ENCODE measurements around the gene BLVRA. TPM values are rescaled to one million over a fixed set of nuclear protein-coding genes. Genes with fewer than 3 reads are reported as not detected.

Gene BLVRA
- polyA plus RNA-seq, 5 donors = 40.5 to 49.2 (median 43.4) TPM

DNA sequence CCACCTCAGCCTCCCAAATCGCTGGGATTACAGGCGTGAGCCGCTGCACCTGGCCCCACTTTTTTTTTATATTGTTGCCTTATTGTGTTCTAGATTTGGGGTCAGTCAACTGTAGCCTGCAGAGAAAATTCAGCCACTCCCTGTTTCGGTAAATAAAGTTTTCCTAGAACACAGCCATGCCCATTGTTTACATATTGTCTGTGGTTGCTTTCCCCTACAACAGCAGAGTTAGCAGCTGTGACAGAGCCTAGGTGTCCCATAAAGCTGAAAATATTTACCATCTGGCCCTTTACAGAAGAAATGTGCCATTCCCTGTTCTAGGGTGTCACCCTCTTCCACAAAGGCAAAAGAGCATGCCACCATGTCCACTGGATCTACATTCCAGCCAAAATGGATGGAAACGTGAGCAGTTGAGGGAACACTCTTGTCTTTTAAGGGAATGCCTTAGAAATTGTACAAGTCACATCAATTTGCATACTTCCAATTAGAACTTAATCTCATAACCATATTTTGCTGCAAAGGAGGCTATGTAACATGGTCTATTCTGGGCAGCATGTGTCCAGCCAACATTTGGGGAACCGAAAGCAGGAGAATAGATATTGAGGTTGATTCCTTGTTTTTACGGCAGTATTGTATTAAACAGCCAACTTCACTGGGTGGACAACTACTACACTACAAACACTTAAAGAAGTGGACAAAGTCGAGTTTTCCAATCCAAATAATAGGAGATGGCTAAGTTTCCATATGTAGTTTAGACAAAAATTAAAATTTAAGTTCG, 11.0 kb upstream of the BLVRA start:
- DNase-seq = no peak

DNA sequence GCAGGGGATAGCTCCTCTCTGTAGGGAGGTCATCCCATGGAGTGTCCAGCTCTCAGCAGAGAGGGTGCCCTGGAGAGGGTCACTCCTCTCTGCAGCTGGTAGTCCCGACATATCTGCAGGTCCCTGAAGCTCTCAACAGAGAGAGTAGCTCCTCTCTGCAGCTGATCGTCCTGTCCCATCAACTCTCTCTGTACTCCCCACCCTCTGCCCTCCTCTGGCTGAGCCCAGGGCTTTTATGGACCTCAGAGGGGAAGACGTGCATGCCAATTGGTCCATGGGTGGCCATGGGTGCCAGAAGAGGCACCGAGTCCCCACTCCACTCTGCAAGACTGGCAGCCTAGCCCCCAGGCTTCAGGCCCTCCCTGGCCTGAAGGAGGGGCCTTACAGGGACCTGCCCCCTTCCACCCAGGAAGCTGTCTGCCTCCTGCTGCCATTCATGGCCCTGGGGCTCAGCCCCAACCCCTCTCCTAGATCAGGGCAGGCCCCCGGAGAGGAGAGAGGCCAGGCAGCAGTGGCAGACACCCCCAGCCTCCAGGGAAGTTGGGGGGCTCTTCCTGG, 9.0 kb upstream of the BLVRA start:
- no peak for DNase-seq

DNA sequence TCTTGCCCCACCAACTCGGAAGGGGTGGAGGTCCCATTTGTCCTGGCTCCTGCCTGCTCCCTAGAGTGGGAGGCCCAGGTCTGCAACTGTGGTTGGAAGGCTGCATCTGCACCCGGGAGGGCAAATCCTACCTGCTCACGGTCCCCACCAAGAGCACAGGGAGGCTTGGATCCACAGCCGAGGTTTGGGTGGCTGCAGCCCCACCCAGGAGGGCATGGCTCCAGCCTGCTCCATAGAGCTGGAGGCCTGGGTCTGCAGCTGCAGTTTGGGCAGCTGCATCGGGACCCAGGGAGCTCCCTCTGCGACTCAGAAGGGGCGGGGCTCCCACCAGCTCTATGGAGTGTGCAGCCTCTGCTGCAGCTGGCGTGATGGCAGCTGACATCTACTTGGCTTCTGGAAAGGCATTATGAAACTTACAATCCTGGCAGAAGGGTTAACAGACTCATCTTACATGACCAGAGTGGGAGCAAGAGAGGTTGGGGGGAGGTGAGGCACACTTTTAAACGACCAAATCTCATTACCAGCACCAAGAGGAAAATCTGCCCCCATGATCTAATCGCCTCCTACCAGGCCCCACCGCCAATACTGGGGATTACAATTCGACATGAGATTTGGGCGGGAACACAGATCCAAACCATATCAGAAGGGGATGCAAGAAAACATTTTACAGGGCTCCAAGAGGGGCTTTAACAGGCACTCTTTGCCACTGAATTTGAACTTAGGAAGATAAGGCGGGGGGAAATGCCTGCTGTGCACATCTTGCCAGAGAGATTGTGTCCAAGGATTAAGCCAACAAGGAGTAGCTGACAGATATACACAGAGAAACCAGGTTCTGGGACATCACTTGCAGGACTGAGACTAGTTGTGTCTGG, 8.2 kb upstream of the BLVRA start:
- DNase-seq = peak; percentile 87 to 91

DNA sequence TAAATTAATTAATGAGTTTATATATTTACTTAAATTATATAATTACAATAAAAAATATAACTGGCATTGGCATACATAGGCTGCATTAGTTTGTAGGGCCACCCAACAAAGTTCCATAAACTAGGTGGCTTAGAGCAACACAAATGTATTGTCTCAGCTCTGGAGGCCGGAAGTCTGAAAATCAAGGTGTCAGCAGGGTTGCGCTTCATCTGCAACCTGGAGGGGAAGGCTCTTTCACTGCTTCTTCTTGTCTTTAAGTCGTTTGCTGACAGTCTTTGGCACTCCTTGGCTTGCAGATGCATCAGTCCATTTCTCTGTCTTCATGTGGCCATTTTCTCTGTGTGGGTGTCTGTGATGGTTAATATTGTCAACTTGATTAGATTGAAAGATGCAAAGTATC, 6.1 kb upstream of the BLVRA start:
- no peak for DNase-seq

DNA sequence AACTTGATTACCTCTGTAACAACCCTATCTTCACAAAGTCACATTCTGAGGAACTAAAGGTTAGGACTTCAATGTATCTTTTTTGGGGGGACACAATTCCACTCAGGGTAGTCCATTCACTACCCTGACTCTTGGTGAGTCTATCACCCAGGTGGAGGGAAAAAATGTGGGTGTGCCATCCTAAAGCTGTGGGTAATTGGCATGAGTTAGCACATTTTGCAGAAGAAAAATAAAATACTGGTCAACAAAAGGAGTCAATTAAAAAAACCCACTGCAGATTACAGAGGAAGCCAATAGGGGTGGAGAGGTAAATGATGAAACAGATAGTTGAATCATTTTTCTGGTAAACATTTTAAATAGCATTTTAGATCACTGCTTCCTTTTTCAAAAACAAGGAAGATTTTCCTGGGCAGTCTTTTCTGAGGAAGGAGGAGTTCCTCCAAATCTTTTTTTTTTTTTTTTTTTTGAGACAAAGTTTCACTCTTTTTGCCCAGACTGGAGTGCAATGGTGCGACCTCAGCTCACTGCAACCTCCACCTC, 5.1 kb upstream of the BLVRA start:
- DNase-seq = no peak

DNA sequence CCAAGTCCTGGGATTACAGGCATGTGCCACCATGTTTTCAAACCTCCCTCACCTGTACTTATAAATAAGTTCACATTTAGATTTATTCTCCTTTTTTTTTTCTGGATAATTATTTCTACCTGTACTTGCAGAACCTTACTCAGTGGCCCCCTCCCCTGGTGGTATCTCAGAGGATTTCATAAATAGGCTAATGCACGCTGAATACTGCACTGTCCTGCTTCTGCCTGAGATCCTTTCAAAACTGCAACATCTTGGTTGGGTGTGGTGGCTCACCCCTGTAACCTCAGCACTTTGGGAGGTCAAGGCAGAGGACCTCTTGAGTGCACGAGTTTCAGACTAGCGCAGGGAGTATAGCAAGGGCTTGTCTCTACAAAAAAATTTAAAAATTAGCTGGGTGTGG, 4.6 kb upstream of the BLVRA start:
- no peak for DNase-seq

DNA sequence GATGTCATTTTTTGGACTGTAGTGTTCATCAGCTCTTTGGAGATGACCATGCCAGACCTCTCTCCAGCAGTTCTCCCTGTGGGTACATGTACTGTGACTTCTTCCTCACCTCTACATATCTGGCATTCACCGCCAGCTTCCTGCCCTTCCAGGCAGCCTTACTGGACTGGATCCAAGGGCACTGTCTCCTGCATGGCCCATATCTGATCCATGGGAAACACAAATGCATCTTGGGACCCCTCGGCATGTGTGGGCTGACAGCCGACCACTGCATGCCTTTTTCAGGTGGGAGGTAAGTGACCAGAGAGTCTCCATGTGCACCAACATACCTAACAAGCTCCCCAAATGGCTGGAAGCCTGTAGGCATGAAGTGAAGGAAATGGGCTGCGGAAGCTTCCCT, 3.9 kb upstream of the BLVRA start:
- DNase-seq = no peak

DNA sequence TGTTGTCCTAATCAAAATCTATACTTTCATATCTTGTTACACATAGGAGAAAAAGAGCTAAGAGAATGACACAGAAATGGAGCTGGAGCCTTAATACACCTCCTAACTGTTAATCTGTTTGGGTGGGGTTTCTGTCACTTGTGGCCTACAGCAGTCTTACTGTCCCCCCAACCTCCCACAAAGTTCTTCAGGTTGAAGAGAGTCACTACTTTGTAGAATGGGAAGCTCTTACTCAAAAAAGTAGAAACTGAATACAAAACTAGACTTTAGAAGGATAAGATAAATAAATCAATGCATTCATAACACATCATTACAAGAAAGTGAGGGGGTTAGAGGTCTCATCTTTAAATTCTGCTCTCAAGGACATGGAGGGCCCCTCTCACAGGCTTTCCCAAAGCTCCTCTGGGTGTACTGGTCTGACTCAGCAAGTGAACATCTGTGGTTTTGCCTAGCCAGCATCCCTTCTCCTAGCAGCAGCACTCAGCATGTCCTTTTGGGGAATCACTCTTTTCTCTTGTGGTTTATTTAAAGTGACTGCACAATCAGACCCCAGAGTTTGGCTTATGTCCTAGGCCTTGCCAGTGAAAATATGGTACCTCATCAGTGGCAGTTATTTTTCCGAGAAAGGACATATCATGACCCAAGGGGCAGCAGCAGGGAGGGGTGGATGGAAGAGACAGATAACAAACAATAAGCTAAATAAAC, 2.0 kb upstream of the BLVRA start:
- no peak for DNase-seq

DNA sequence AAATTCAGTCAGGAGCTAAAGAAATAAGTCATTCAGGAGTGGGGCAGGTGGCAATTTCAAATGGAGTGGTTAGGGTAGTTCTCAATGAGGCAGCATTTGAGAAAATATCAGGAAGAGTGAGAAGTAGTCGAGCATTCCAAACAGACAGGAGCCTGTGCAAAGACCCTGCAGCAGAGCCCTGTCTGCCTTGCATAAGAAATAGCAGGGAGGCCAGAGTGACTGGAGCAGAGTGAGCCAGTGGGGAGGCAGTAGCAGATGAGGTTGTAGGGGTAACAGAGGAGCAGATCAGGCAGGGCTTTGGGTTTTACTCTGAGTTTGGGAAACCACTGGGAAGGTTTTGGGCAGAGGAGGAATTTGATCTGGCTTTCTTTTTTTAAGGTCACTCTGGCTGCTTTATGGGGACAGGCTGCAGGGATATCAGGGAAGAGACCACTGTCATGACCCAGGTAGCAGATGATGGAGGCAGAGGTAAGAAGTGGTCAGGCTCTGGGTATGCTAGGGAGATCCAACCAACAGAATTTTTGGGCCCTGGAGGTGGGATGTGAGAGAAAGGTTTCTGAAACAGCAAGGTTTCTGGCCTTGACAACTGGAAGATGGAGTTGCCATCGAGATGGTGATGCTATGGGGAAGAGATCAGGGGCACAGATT, 1.3 kb upstream of the BLVRA start:
- no peak for DNase-seq

DNA sequence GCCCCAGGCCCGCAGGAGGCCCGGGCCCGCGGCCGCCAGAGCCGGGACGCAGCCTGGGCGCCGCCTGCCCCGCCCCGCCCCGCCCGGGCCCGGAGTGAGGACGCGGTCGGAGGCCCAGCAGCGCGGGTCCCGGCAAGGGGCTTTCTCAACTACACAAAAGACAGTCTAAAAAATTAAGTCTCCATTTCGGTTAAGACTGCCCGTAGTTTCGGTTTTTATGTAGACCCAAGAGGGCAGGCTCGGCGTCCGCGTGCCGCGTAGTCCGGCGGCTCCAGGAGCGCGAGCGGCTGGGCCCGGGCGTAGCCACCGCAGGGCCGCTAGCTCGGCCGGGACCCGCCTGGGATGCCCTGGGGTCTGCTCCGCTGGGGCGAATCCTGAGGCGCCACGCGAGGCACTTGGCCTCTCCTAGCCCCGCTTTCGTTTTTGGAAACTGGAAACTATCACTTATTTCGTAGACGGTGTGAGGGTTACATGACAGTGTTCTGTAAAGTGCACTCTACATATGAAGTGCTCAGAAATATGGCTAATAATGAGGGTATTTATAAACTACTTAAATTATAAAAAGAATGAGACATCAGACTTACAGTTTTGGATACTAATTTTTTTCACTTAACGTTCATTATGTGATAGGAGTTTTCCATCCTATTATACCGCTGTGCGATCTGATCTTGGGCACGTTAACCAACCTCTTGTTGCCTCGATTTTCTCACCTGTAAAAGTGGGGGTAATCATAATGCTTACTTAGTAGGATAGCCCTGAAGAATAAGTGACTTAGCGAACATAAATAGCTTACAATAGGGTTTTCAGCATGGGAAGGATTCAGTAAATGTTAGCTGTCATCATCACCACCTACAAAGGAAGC, 573 bp downstream of the BLVRA start:
- DNase-seq = peak; percentile 49 to 60

DNA sequence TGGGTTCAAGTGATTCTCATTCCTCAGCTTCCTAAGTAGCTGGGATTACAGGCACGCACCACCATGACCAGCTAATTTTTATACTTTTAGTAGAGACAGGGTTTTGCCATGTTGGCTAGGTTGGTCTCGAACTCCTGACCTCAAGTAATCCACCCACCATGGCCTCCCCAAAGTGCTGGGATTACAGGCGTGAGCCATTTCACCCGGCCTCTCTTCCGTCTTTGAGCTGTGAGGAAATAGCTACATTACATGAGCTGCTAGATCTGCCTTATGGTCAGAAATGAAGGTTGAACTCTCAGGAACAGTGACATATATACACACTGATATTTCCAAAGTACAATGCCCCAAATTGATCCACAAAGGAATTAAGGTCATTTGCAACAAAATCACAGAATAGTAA, 2.4 kb downstream of the BLVRA start:
- DNase-seq = no peak

DNA sequence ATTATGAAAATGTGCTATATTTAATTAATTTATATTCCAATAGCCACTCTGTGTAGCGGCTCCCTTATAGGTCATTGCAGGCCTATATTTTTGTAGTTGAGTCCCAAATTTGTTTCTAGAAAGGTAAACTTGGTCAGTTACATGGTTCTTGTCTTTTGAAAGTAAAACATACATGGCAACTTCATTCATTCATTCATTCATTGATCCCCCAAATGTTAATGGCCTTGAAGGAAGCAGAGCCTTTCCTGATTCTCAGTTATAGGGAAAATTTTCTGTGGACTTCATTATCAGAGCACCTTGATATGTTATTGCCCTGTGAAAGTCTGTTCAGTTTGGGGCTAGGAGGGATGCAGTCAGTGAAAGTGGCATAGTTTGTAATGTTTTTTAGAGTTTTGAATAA, 2.9 kb downstream of the BLVRA start:
- DNase-seq = no peak

DNA sequence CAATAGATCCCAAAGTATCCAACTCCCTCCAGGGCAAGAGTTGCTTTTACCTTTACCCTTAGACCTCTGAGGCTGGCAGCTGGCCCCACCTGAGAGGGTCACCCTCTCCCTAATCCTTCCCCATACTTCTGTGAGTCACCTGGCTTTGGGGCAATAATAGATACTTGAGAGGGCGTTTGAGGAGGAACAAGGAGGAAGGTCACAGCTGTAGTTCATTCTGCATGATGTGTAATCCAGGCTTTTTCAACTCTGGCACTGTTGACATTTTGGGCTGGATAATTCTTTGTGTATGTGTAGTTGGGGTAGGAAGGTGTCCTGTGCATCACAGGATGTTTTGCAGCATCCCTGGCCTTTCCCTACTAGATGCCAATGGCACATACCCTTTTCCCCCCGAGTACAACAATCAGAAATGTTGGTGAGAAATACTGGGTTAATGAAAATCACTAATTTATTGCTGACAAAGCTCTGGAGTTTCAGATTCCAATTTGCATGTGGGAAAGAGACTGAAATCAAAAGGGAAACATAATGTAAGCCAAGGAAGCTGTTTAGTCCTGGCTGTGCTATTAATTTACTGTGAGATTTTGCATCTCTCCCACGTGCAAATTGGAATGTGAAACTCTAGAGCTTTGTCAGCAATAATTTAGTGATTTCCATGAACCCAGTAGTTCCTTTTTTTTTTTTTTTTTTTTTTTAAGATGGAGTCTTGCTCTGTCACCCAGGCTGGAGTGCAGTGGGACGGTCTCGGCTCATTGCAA, 3.6 kb downstream of the BLVRA start:
- DNase-seq = no peak

DNA sequence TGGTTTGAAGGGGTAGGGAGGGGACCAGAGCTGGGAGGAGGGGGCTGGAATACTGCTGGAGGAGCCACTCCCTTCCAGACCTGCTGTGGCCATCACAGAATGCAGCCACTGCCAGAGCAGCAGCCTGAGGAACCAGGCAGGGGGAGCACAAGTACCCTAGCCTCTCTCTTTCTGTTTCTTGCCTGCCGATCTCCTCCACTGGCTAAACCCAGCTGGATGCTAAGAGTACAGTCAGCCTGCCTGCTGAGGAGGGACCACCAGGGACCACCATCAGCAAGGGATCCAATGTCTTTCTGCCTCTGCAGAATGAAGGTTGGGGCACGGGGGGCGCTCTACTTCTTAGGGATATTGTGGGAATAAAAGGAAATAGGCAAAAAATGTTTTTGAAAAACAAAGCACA, 4.7 kb downstream of the BLVRA start:
- no peak for DNase-seq

DNA sequence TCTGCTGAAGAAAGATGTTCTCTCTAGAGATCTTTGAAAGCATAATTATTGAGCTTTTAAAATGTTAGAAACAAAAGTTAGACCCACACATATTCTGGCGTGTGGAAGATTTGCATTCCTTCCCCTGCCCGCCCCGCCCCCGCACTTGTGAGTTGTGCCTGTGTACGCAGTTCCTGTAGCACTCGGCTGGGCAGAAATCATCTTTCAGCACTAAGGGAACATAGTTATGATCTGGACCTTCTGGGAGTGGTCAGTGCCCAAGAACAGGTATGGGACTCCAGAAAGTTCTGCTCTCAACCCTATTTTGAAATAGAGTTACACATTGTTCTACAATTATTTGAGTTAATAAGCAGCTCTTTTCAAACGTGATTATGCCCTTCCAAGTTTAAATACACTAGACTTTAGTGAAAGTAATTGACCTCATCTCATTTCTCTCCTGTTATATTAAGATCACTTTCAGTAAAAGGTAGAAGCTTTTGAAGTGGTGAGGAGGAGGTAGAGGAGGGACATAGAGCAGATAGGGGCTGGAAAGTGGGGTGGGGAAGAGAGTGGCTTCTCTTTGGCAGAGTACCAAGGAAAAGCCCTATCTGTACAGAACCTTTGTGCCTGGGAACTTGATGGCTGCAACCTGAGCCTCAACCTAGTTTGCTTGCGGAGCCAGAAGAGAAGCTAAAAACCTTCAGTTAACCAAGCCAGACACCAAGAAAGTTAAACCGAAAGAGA, 5.7 kb downstream of the BLVRA start:
- DNase-seq = no peak

DNA sequence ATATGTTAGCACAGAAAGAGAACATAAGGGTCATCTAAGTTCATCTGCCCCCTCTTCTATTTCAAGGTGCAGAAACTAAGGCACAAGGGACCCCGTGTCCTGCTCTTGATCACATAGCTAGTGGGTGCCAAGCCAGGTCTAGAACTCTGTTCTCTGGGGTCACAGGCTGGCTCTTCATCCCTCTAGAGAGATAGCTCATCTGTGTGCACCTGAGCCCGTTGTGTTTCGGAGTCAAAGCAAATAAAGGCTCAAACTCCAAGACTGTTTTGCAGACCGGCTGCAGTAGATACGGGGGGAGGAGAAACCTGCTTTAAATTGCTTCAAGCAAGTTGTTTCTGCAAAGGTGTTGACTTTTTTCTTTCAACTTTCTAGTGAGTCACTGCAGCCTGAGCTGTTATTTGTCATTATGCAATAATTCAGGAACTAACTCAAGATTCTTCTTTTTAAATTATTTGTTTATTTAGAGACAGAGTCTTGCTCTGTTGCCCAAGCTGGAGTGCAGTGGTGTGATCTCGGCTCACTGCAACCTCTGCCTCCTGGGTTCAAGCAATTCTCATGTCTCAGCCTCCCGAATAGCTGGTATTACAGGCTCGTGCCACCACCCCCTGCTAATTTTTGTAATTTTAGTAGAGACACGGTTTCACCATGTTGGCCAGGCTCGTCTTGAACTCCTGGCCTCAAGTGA, 6.5 kb downstream of the BLVRA start:
- DNase-seq = no peak

DNA sequence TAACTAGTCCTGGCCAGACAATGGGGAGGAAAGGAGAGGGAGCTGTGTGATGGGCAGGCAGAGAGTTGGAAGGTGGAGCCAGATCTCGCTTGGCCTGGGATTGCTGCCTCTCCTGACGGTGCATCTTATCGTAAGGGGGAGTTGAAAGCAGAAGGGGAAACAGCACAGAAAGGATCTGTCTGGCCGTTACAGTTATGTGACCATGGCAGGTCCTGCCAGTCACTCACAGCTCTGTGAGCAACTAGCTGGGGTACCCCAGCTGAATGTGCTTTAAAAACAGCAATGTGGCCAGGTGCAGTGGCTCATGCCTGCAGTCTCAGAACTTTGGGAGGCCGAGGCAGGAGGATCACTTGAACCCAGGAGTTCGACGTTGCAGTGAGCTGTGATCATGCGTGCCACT, 8.1 kb downstream of the BLVRA start:
- DNase-seq = no peak

DNA sequence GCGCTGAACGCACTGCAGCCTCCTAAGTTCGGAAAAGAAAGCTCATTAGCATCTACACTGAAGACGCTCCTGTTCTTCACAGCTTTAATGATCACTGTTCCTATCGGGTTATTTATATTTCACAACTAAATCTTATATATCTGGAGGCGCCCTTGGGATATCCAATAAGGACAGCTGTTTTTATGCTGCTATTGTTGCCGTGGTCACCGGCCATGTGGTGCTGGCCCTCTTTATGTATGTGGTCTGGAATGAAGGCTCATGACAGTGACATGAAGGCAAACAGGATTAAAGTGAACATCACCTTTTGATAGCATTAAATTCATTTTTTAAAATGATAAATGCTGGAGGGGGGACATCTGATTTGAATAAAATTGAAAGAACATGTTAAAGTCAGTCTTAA, 8.8 kb downstream of the BLVRA start:
- no peak for DNase-seq
